Ishikawa (cell line): ENCODE data around the gene RBBP9.

ENCODE experiments used
- CREB1 ChIP-seq: IDR thresholded peaks from 2 replicates; pipeline ENCODE4 v1.6.1; 2012; ENCODE audit warnings: low read depth
- FOXM1 ChIP-seq: IDR thresholded peaks from 2 replicates; pipeline ENCODE4 v1.6.1; 2012; ENCODE audit warnings: low read depth, borderline replicate concordance

GRCh38 chr20:18529041-18529440, 32.0 kb upstream of the RBBP9 start:
- TF ChIP-seq FOXM1: no peak
- TF ChIP-seq CREB1: no peak
